IgD-negative memory B cell (primary cell): ENCODE measurements around the gene NUDCD3. TPM values are rescaled to one million over a fixed set of nuclear protein-coding genes. Genes with fewer than 3 reads are reported as not detected.

Experiments used
- H3K27ac Mint-ChIP-seq, 3 donors: one replicate each; pipeline ENCODE4 v1.8.0; 2020 to 2022; ENCODE audit warnings: mild to moderate bottlenecking in 3 of 3, mixed read lengths in 3 of 3, moderate library complexity in 1 of 3
- H3K27me3 Mint-ChIP-seq: one replicate; pipeline ENCODE4 v1.8.0; 2021; ENCODE audit warnings: mixed read lengths
- H3K36me3 Mint-ChIP-seq: one replicate; pipeline ENCODE4 v1.8.0; 2020; ENCODE audit warnings: mild to moderate bottlenecking, mixed read lengths
- H3K4me1 Mint-ChIP-seq, 3 donors: one replicate each; pipeline ENCODE4 v1.8.0; 2020 to 2022; ENCODE audit warnings: mixed read lengths in 3 of 3, mild to moderate bottlenecking in 1 of 3
- H3K4me3 Mint-ChIP-seq, 4 donors: one replicate each; pipeline ENCODE4 v1.8.0; 2020 to 2022; ENCODE audit warnings: mild to moderate bottlenecking in 4 of 4, mixed read lengths in 4 of 4, moderate library complexity in 3 of 4
- H3K9me3 Mint-ChIP-seq, 3 donors: one replicate each; pipeline ENCODE4 v1.8.0; 2020 to 2021; ENCODE audit warnings: mixed read lengths in 3 of 3, mild to moderate bottlenecking in 1 of 3
- polyA plus RNA-seq: library from polyadenylated mRNA; unstranded; fragments of 300-500 nt; fragmentation: Illumina TruSeq; gene quantifications from one replicate; pipeline ENCODE4 v1.2.3, GENCODE V29; 2021

The NUDCD3 gene
- polyA plus RNA-seq, 1 donor from 2014 or later: 57.4 TPM

- Mint-ChIP-seq H3K27ac (no peak overlapping the region), H3K27me3 (peaks cover 2% of the 10 kb centered on the region), H3K36me3 (no peaks in the 10 kb centered on the region), H3K4me3 (no peak overlapping the region), H3K9me3 (no peaks in the 10 kb centered on the region), H3K4me1 (no peaks in the 10 kb centered on the region)
Measured at GRCh38 chr7:44498230-44498954, 7.9 kb upstream of the NUDCD3 start.

DNA sequence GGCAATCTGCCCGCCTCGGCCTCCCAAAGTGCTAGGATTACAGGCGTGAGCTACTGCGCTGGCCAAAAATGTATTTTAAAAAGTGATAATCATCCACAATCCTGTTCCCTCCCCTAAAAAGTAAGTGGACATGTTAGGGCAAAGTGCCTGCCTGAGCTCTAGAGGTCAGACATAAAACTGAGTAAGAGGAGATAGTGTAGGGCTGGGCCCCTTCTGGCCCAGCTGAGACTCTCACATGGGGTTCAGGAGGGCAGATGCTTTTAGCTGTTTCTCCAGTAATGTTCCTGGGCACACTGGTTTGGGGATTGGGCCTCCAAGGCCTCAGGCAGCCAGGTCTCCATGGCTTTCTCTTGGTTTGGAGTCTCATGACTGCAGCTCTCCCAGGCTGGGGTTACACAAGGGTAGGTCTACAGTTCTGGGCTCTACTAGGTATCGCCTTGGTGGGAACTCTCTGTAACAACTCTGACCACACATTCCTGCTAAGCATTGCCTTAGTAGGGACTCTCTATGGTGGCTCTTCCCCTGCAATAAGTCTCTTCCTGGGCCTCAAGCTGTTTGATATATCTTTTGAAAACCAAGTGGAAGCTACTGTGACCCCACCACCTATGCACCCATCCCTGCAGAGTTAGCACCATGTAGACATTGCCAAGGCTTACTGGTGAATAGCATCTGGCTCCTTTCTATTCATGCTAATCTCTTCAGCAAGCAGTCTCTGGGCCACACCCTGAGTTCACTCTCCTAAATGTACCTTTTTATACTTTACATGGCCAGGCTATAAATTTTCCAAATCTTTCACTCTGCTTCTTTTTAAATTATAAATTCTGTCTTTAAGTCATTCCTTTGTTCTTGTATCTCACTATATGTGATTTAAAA lies 6.9 kb upstream of the NUDCD3 start:
- no peaks in the 10 kb centered on the region for H3K9me3 Mint-ChIP-seq
- no peak overlapping the region for H3K27ac Mint-ChIP-seq
- no peak overlapping the region for H3K4me3 Mint-ChIP-seq
- no peaks in the 10 kb centered on the region for H3K36me3 Mint-ChIP-seq
- no peaks in the 10 kb centered on the region for H3K4me1 Mint-ChIP-seq
- H3K27me3 Mint-ChIP-seq: peaks cover 2% of the 10 kb centered on the region

DNA sequence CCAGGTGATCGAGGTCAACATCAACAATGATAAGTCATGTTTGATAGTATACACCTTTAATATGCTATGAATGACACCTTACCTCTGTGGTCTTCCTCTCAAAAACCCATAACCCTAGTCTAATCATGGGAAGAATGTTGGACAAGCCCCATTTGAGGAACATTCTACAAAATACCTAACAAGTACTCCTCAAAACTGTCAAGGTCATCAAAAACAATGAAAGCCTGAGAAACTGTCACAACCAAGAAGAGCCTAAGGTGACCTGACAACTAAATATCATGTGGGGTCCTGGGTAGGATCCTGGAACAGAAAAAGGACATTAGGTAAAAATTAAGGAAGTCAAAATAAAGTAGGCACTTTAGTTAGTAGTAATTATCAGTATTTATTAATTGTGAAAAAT lies 5.9 kb upstream of the NUDCD3 start:
- peaks cover 0 to under 1% (median 0%) of the 10 kb centered on the region in 3 donors for H3K4me1 Mint-ChIP-seq
- H3K4me3 Mint-ChIP-seq: no peak overlapping the region
- peaks cover 2% of the 10 kb centered on the region for H3K27me3 Mint-ChIP-seq
- H3K27ac Mint-ChIP-seq: no peak overlapping the region
- H3K9me3 Mint-ChIP-seq: no peaks in the 10 kb centered on the region
- no peaks in the 10 kb centered on the region for H3K36me3 Mint-ChIP-seq

GRCh38 chr7:44494960-44495359 lies 4.5 kb upstream of the NUDCD3 start:
- H3K27ac Mint-ChIP-seq: no peak overlapping the region
- H3K9me3 Mint-ChIP-seq: no peaks in the 10 kb centered on the region
- H3K27me3 Mint-ChIP-seq: peaks cover 2% of the 10 kb centered on the region
- H3K4me1 Mint-ChIP-seq: peaks cover 3 to 8% (median 6%) of the 10 kb centered on the region in 3 donors
- H3K36me3 Mint-ChIP-seq: no peaks in the 10 kb centered on the region
- no peak overlapping the region for H3K4me3 Mint-ChIP-seq

DNA sequence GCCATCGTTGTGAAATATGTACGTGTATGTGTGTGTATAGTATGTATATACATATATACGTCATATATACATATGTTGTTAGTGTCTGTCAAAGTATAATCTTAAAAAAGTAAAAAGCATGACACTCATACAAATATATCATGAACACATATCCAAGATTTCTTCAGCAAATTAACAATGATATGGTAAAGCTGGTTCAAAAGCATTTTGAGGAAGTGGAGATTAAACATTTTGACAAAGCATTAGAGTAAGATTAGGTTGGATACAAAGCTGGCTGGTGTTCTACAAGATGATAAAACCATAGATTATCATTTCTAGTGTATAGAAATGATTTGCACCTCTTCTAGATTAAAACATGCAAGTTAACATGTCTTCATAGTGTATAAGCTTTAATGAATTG lies 771 bp upstream of the NUDCD3 start:
- Mint-ChIP-seq H3K9me3 (no peaks in the 10 kb centered on the region), H3K4me3 (peak overlapping the region; percentile 89 to 100 (median 93)), H3K27ac (peak overlapping the region; percentile 87 to 99 (median 93)), H3K4me1 (peaks cover 20 to 34% (median 30%) of the 10 kb centered on the region in 3 donors), H3K27me3 (no peaks in the 10 kb centered on the region), H3K36me3 (no peaks in the 10 kb centered on the region)

GRCh38 chr7:44489955-44490350 lies 505 bp downstream of the NUDCD3 start:
- H3K27ac Mint-ChIP-seq: peak overlapping the region; percentile 87 to 99 (median 93)
- no peaks in the 10 kb centered on the region for H3K9me3 Mint-ChIP-seq
- H3K27me3 Mint-ChIP-seq: no peaks in the 10 kb centered on the region
- H3K4me1 Mint-ChIP-seq: peaks cover 28 to 43% (median 30%) of the 10 kb centered on the region in 3 donors
- peak overlapping the region; percentile 89 to 100 (median 93) for H3K4me3 Mint-ChIP-seq
- peaks cover 3% of the 10 kb centered on the region for H3K36me3 Mint-ChIP-seq

DNA sequence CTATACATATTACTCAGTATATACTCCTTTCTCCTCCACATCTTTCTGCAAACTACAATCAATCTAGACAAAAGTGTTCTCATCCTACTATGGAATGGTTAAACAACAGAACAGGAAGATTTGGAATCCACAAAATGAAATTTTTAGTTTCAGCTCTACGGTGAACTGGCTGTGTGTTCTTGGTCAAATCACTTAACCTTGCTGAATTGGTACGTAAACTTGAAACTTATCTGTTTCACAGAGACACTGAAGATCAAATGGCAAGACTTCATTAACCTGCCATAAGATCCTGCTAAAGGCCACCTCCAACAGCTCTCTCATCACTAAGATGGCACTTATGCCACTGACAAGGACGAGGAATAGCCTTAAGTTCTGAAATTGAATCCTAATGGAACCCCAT lies 1.5 kb downstream of the NUDCD3 start:
- peaks cover 31 to 48% (median 35%) of the 10 kb centered on the region in 3 donors for H3K4me1 Mint-ChIP-seq
- peak overlapping the region in 1 of 3 donors; percentile 87 for H3K27ac Mint-ChIP-seq
- peaks cover 6% of the 10 kb centered on the region for H3K36me3 Mint-ChIP-seq
- H3K4me3 Mint-ChIP-seq: peak overlapping the region; percentile 89 to 100 (median 93)
- H3K9me3 Mint-ChIP-seq: peaks cover 0 to under 1% (median 0%) of the 10 kb centered on the region in 3 donors
- H3K27me3 Mint-ChIP-seq: no peaks in the 10 kb centered on the region

GRCh38 chr7:44486693-44487092 lies 3.8 kb downstream of the NUDCD3 start:
- Mint-ChIP-seq H3K4me1 (peaks cover 39 to 53% (median 40%) of the 10 kb centered on the region in 3 donors), H3K36me3 (peaks cover 19% of the 10 kb centered on the region), H3K9me3 (peaks cover 5 to 17% (median 5%) of the 10 kb centered on the region in 3 donors), H3K4me3 (peak overlapping the region in 1 of 4 donors; percentile 51), H3K27ac (peak overlapping the region in 1 of 3 donors; percentile 25), H3K27me3 (no peaks in the 10 kb centered on the region)

- Mint-ChIP-seq H3K4me3 (peak overlapping the region in 1 of 4 donors; percentile 34), H3K4me1 (peaks cover 38 to 53% (median 39%) of the 10 kb centered on the region in 3 donors), H3K36me3 (peaks cover 21% of the 10 kb centered on the region), H3K27ac (no peak overlapping the region), H3K27me3 (no peaks in the 10 kb centered on the region), H3K9me3 (peaks cover 5 to 17% (median 5%) of the 10 kb centered on the region in 3 donors)
Measured at GRCh38 chr7:44486001-44486400, 4.5 kb downstream of the NUDCD3 start.

DNA sequence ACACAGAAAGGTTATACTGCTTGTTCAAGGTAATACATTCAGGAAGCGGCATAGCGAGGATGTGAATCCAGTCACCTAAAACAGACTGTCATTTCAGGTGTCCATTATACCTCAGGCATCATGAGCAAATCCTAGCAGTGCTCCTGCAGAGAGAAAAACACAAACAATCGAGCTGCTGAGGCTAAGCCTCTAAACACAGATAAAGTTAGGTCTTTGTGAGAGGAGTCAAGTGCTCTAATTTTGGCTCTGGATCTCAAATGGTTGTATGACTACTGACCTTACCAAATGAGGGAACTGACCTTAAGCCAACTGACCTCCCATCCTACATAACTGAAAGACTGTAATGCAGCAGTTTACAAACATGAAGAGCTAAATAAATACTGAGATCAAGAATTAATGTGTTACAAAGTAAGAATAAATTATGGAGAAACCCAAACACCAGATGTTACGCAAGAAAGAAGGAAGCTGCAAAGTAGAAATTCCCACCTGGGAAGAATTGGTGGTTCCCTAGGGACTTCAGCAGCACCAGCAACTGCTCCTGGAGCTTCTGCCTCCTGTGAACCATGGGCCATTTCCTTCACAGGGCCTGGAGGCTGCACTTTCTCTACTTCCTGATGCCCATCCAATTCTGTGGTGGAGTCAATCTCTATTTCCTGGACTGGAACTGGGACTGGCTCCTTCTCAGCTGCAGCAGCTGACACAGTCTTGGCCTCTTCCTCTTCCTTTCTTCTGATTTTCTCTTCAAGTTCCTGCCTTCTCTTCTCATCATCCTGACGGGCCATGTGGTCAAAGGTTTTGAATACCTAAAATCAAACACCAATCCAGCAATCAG lies 5.8 kb downstream of the NUDCD3 start:
- Mint-ChIP-seq H3K4me3 (no peak overlapping the region), H3K9me3 (peaks cover 5 to 17% (median 5%) of the 10 kb centered on the region in 3 donors), H3K27me3 (no peaks in the 10 kb centered on the region), H3K36me3 (peaks cover 21% of the 10 kb centered on the region), H3K27ac (no peak overlapping the region), H3K4me1 (peaks cover 29 to 47% (median 35%) of the 10 kb centered on the region in 3 donors)

DNA sequence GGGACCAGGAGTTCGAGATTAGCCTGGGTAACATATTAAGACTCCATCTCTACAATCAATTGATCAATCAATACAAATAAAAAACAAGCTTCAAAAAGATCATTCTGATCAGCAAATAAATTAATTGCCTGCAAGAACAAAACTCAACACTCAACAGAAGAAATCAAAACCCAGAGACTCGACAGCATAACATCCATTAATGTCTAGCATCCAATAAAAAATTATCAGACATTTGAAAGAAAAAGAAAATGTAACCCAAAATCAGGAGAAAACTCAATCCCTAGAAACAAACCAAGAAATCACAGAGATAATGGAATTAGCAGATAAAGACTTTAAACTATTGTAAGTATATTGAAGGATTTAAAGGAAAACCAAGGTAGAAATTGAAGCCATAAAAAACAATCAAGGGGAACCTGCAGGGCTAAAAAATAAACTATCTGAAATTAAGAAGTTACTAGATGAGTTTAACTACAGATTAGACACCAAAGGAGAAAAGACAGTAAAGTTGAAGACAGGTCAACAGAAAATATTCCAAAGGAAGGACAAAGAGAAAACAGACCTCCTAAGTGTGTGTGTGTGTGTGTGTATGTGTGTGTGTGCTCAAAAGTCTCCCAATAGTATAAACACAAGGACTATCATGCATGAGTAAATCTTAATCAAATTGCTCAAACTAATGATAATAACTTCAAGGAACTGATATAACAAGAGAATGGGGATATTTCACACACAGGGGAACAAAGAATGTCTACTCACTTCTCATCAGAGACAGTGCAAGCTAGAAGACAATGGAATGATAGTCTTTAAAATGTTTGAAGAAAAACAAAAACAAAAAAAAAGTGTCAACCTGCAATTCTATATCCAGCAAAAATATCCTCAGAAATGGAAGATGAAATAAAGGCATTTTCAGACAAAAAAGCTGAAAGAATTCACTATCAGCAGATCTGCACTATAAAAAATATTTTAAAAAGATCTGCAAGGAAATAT lies 7.7 kb downstream of the NUDCD3 start:
- Mint-ChIP-seq H3K27ac (peak overlapping the region in 1 of 3 donors; percentile 5), H3K36me3 (peaks cover 24% of the 10 kb centered on the region), H3K4me3 (no peak overlapping the region), H3K4me1 (peaks cover 15 to 34% (median 23%) of the 10 kb centered on the region in 3 donors), H3K27me3 (no peaks in the 10 kb centered on the region), H3K9me3 (peaks cover 5 to 17% (median 5%) of the 10 kb centered on the region in 3 donors)

- Mint-ChIP-seq H3K9me3 (peaks cover 2 to 7% (median 2%) of the 10 kb centered on the region in 3 donors), H3K4me1 (peaks cover 17 to 19% (median 17%) of the 10 kb centered on the region in 3 donors), H3K4me3 (no peak overlapping the region), H3K36me3 (peaks cover 15% of the 10 kb centered on the region), H3K27me3 (no peaks in the 10 kb centered on the region), H3K27ac (peak overlapping the region in 1 of 3 donors; percentile 46)
Measured at GRCh38 chr7:44477938-44478337, 12.5 kb downstream of the NUDCD3 start.

DNA sequence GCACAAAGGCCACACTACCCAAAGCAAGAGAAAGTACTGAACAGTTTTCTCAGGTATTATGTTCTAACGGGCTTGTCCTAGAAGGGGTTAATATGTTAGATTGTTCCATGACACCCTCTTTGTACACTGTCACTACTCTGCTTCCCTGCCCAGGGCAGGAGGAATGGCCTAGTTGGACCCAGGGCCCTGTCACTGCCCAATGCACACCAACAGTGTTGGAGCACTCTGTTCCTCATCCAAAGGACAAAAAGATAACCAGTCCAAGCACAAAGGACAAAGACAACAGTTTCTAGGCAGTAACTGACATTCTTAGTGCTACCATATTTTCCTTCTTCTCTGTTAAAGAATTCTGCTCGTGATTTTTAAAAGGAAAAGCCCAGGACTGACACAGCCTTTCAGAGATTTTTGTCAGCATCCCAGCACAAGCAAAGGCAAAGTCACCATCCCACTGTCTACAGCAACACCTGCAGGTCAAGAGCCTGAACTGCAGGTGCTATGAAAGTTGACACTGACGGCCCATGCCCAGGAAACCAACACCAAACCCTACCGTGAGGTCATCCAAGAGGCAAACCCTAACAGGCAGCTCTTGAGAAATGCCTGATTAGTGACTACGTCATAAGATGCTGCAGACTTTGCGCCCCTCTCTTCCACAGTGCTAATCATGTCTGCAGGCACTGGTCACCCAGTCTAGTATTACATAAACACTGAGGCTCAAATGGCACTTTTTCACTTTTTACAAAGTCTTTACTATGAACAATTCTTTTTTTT lies 13.2 kb downstream of the NUDCD3 start:
- Mint-ChIP-seq H3K27ac (peak overlapping the region in 1 of 3 donors; percentile 91), H3K4me1 (peaks cover 13 to 16% (median 14%) of the 10 kb centered on the region in 3 donors), H3K27me3 (no peaks in the 10 kb centered on the region), H3K4me3 (no peak overlapping the region), H3K9me3 (peaks cover 0 to under 1% (median 0%) of the 10 kb centered on the region in 3 donors), H3K36me3 (peaks cover 10% of the 10 kb centered on the region)
